HG03575 (cell line): ENCODE measurements around the gene SUPV3L1.

Experiments used
- ATAC-seq: cut with Tn5 transposase; IDR thresholded peaks from one replicate; pipeline ENCODE4 v1.9.1; 2021; ENCODE audit not compliant: unreplicated experiment, insufficient number of reproducible peaks, low FRiP score; ENCODE audit errors: extremely low read depth

Gene SUPV3L1

GRCh38 chr10:69182005-69182404 is 2.0 kb downstream of the SUPV3L1 start:
- no peak for ATAC-seq

GRCh38 chr10:69186524-69186923 is 6.5 kb downstream of the SUPV3L1 start:
- ATAC-seq = no peak

DNA sequence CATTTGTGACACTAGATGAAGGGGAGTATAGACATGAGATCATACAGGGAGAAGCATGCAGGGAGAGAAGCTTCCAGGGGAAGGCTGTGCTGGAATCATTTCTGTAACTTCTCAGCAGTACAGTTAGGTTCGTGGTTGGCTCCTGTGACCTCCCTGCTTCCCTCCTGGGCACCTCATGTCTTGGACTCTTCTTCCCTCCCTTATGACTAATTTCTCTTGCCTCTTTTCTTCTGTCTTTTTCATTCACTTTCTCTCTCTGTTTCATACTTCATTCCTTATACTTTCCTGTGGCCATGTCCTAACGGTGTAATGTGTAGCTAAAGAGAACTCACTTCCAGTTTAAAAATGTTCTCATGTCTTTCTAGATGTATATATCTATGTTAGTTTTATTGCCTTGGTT is 21.0 kb downstream of the SUPV3L1 start:
- no peak for ATAC-seq

GRCh38 chr10:69202332-69202731 is 22.3 kb downstream of the SUPV3L1 start:
- no peak for ATAC-seq

GRCh38 chr10:69208761-69209160 is 28.7 kb downstream of the SUPV3L1 start:
- ATAC-seq = no peak

GRCh38 chr10:69209787-69210484 is 29.9 kb downstream of the SUPV3L1 start:
- no peak for ATAC-seq

DNA sequence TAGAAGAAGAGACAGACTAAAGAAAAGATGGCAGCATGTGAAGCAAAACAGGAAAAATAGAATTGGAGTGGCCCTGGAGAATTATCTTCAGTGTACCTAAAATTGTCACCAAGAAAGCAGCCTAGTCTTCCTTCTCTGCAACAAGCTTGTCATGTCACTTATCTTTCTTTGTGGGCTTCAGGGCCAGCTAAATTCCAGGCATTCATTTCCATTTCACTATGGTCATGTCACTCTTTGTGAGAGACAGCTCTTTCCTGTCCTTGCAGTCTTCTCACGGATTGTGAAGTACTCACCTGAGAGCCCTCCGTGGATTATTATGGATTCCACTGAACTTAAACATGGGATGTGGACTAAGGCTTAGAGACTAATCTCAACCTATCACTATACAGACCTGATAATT is 31.1 kb downstream of the SUPV3L1 start:
- no peak for ATAC-seq

GRCh38 chr10:69211524-69211923 is 31.5 kb downstream of the SUPV3L1 start:
- no peak for ATAC-seq

DNA sequence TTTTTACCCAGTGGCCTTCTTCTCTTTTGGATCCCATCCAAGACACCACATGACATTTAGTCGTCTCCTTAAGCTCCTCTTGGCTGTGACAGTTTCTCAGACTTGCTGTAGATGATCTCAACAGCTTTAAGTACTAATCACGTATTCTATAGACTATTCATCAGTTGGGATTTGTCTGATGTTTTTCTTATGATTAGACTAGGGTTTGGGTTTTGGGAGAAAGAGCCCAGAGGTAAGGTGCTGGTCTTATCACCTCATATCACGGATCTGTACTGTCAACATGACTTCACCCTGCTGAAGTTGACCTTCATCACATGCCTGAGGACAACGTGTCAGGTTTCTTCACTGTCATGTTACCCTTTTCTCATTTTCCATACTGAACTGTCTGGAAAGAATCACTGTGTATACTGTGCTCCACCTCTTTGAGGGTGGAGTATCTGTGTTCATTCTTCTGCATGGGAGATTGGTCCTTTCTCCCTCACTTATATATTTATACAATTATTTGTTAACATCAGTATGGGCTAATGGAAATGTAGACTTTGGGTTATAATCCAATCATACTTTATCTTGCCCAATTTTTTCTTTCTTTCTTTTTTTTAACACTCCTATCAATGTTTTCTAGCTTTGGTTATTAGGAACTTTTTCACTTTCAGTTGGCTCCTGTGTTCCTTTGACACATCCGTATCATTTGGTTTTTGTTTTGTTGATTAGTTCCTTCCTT is 33.7 kb downstream of the SUPV3L1 start:
- ATAC-seq = no peak

GRCh38 chr10:69214666-69215131 is 34.7 kb downstream of the SUPV3L1 start:
- ATAC-seq = no peak

GRCh38 chr10:69215405-69216171 is 35.6 kb downstream of the SUPV3L1 start:
- ATAC-seq = no peak

DNA sequence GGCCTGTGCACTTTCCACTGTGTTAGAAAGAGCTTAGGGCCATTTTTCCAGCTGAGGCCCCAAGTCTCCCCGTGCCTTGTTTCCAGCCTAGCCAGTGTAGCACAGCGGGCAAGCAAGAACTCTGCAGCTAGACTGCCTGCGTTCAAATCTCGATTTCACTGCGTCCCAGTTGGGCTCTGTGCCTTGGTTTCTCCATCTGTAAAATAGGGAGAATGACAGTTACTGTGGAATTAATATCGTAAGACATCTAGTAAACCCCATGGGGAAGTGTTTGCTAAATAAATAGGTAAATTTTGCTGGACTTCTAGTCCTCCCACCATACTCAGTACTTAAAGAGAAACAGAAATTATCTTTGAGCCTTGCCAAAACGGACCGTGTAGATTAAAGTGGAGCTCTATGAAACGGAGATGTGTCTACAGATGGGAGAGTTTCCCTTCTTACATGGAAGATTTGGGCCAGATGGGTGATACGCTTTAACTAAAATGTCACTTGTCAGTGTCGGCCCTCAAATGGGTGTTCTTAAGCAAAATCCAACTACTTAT is 36.6 kb downstream of the SUPV3L1 start:
- ATAC-seq = no peak

- no peak for ATAC-seq
These were observed 37.2 kb downstream of the SUPV3L1 start for GRCh38 chr10:69217119-69217754.

GRCh38 chr10:69218831-69219230 is 38.8 kb downstream of the SUPV3L1 start:
- no peak for ATAC-seq

DNA sequence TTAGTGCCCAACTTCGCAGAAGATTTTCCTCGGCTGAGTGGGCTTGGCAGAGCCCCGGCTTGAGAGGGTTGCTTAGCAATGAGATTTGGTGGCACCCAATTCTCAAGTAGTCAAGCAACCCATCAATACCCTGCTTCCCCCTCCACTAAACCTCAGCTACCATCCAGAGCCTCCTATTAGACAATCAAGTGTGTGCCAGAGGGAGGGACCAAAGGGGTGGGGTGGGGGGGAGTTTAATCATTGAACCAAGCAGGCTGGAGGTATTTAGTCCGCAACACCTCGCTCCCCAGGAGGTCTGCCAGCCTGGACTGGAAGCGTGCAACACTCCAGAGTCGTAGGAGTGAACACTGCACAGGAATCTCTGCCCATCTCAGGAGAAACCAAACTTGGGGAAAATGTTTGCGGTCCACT is 40.0 kb downstream of the SUPV3L1 start, which contains the start of gene HKDC1:
Gene HKDC1 (plus strand): TSS at position 292 of the 411 bp plus-strand sequence. CDS start 104 bp downstream, at position 396.
- no peak for ATAC-seq

- no peak for ATAC-seq
These were observed 40.5 kb downstream of the SUPV3L1 start for GRCh38 chr10:69220507-69220906.

DNA sequence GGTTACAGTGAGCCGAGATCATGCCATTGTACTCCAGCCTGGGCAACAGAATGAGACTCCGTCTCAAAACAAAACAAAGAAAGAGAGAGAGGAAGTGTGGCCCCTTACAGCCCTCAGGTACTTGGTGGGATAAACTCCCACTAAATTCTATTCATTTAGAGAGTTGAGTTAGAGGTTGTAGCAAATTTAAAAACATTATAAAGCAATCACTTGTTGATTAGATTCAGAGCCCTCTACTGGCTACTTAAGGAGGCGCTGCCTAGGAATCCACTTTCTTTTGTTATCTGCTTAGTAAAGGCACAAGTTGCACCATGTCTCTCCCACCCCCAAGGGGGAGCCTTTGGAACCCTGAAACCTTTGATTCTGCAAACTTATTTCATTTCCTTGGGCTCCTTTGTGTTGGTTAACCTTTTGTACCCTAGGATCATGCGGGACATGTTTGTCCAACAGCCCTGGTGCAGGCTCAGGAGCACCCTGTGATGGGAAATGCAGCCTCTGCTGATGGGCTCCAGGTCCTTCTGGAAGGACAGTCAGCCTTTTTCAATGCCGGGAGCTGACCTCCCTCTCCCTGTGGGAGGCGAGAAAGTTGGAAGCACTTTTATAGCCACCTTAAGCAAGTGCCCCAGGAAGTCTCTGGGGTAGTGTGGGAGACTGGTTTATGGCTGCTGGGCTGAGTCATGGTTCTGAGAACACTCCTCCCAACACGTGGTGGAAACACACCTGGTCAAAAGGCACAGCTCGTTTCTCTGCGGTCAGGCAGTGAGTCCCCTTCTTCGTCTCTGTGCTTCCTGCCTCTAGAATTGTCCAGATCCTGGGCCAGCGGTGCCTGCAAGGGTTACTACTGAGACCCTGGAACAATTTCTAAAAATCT is 42.4 kb downstream of the SUPV3L1 start:
- peak; percentile 68 for ATAC-seq

DNA sequence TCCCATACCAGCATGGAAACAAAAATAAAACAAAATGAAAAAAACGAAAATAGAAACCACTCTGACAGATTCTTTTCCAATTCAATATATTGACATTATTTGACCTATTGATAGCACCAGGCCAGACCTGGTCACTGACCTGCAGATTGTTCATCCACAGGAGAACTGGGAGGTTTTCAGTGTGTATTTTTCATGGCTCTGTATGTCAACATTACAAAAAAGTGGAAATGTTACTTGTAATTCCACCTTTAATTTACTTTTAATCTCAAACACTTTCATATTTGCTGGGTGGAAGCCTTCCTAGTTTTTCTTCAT is 43.0 kb downstream of the SUPV3L1 start:
- ATAC-seq = no peak
